Hematopoietic multipotent progenitor cell treated with erythropoietin and hydrocortisone succinate and interleukin-3 and kit ligand, for 6 days (in vitro differentiated cells): Measurements from ENCODE around the gene ZNF467.

Source experiments
- DNase-seq: peaks from one replicate; pipeline ENCODE4 v3.0.0-alpha.2; 2015

Gene ZNF467, protein sequence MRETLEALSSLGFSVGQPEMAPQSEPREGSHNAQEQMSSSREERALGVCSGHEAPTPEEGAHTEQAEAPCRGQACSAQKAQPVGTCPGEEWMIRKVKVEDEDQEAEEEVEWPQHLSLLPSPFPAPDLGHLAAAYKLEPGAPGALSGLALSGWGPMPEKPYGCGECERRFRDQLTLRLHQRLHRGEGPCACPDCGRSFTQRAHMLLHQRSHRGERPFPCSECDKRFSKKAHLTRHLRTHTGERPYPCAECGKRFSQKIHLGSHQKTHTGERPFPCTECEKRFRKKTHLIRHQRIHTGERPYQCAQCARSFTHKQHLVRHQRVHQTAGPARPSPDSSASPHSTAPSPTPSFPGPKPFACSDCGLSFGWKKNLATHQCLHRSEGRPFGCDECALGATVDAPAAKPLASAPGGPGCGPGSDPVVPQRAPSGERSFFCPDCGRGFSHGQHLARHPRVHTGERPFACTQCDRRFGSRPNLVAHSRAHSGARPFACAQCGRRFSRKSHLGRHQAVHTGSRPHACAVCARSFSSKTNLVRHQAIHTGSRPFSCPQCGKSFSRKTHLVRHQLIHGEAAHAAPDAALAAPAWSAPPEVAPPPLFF

DNA sequence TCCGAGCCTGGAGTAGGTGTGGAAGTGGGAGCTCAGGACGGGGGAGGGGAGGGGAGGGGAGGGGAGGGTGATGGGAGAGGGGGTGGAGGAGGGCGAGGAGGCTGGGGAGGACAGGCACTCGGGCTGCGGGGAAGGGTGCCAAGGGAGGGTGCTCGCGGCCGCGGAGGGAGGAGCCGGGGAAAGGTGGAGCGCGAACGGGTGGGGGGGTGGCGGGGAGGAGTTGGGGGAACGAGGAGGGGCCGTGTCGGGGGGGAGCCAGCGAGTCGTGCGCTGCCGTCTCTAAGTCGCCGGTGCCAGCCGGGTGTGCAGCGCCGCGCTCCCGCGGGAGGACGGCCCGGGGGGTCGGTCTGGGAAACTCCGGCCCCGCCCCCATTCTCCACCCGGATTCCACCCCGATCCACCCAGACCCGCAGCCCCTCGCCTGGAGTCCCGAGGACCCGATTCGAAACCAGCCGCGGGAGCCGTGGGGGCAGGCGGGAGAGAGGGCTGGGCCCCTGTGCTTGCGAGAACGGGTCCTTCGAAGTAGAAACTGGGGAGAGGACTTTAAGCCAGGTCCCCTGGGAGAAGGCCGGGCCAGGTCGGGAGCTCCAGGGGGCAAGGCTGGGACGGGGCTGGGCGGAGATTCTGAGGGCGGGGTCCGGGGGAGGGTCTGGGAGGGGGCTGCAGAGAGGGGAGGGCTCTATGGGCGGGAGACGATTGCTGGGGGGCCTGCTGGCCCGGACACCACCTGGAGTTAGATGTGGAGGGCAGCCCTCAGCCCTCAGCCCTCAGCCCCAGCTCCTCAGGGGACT is at the start of gene ZNF467:
ZNF467 (minus strand) TSS at position 143 of the 791 bp plus-strand sequence. CDS start 2,556 bp downstream, outside the sequence.
- DNase-seq, result peak; percentile 27

DNA sequence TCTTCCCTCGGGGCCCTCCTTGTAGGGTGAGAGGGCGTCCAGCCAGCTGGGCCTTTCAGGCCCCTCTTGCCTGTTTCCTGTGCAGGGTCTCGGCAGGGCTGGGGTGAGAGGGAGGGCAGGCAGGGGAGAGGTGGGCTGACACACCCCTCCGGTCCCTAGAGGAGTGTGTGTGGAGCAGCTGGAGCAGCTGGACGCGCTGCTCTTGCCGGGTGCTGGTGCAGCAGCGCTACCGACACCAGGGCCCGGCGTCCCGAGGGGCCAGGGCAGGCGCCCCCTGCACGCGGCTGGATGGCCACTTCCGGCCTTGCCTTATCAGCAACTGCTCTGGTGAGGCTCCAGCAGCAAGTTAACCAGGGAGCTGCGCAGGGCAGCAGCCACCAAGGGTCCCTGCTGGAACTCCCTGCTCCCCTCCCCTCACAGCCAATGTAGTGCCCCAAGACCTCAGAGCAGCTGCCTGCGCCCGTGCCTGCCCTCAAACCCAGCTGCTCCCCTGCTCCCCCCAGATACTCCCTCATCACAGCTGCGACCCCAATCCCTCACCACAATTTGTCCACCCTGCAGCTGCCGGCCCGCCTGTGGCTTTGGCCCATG is 49.1 kb upstream of the ZNF467 start:
- no peak for DNase-seq

DNA sequence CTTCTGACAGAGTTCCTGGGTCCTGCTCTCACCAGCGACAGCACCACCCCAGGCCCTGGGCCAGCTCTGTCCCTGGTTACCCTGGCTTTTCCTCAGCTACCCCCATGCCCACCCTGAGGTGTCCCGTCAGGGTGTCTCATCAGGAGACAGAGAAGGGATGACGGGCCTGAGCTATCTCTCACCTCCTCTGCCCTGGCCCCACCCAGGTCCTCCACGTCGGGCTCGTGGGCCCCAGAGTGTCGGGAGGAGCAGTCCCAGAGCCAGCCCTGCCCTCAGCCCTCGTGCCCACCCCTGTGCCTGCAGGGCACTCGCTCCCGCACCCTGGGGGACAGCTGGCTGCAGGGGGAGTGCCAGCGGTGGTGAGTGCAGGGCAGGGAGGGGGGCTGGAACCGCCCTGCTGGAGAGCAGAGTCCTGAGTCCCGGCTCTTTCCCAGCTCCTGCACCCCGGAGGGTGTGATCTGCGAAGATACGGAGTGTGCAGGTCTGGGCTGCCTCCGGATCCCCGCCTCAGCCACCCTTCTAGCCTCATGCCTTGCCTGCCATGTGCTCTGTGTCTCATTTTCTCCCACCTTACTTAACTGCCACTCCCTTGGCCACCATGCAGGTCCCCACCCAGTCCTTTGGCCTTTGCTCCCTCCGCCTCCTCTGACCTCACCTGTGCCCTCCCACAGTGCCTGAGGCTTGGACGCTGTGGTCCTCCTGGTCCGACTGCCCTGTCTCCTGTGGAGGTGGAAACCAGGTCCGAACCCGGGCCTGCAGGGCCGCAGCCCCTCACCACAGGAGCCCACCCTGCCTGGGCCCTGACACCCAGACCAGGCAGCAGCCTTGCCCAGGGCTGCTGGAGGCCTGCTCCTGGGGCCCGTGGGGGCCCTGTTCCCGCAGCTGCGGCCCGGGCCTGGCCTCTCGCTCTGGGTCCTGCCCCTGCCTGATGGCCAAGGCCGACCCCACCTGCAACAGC is 48.1 kb upstream of the ZNF467 start:
- no peak for DNase-seq

DNA sequence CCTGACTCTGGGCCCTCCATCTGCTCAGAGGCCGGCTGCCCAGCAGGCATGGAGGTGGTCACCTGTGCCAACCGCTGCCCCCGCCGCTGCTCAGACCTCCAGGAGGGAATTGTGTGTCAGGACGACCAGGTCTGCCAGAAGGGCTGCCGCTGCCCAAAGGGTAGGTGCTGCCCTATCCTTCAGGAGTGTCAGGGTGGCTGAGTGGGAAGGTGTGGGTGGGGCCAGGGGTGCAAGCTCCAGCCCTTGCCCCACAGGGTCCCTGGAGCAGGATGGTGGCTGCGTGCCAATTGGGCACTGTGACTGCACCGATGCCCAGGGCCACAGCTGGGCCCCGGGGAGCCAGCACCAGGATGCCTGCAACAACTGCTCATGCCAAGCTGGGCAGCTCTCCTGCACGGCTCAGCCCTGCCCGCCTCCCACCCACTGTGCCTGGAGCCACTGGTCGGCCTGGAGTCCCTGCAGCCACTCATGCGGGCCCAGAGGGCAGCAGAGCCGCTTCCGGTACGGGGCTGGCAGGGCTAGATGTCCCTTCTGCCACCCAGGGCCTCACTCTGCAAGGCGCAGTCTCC is 47.3 kb upstream of the ZNF467 start:
- no peak for DNase-seq

DNA sequence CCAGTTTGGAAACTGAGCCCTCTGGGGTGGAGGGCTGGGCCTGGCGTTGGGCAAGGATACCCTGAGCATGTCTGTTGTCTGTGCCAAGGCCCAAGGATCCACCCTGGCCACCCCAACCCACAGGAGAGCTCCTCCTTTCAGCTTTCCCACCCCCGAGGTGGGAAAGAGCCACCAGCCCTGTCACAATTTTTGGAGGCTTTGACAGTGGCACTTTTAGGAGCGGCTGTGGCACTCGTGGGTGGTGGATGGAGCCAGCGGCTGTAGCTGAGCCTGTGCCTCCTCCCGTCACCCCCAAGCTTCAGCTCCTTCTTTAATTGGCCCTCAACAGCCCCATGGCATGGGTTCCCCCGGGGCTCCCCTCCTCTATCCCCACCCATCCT is 46.6 kb upstream of the ZNF467 start:
- DNase-seq, result no peak

DNA sequence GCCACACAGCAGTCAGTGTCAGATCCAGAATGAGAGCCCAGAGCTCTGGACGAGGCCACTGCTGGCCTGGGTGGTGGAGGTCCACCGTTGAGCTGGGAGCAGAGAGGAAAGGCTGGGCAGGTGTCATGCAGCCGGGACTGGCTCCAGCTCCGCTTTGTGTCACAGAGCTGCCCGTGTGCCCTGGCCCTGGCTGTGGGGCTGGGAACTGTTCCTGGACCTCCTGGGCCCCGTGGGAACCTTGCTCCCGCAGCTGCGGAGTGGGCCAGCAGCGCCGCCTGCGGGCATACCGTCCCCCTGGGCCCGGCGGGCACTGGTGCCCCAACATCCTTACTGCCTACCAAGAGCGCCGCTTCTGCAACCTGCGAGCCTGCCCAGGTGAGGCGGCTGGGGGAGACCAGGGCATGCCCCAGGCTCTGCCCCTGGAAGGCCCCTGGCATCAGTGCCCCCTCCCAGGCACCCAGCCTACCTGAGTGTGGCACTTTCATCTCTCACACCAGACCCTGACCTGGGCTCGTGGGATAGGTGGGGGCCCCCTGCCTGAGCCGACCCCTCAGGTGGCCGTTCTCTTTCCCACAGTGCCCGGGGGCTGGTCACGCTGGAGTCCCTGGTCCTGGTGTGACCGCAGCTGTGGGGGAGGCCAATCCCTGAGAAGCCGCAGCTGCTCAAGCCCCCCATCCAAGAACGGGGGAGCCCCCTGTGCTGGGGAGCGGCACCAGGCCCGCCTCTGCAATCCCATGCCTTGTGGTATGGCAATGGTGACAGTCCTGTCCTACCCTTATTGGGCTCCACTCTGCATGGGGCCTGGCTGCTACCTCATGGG is 46.0 kb upstream of the ZNF467 start:
- no peak for DNase-seq

DNA sequence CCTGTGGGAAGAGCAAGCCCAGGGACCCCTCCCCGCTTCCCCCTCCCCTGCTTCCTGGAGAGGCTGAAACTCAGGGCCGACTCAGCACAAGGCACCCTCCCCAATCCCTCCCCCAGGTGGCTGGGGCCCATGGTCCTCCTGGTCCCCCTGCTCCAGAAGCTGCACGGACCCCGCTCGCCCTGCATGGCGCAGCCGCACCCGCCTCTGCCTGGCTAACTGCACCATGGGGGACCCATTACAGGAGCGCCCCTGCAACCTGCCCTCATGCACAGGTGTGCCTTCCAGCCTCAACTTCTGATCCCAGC is 45.1 kb upstream of the ZNF467 start:
- no peak for DNase-seq

DNA sequence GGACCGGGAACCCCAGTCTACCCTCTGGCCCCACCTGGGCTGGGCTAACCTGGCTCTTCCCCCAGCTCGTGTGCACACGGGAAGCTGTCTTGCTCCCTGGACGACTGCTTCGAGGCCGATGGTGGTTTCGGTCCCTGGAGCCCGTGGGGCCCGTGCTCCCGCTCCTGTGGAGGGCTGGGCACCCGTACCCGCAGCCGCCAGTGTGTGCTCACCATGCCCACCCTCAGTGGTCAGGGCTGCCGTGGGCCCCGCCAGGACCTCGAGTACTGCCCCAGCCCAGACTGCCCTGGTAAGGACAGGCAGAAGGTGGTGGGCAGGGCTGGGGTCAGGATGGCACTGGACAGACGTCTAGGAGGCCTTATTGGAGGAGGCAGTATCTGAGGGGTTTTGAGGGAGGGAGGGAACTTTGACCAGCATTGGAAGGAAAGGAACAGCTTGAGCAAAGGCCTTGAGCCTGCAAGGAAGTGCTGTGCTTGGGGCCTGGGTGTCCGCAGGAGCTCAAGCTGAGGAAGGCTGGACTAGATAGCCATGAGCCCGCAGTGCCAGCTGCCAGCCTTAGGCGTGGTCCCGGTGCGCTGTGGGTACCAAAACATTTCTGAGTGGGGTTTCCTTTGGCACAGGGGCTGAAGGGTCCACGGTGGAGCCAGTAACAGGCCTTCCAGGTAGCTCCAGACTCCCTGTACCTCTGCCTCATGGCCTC is 44.6 kb upstream of the ZNF467 start:
- DNase-seq, result no peak

DNA sequence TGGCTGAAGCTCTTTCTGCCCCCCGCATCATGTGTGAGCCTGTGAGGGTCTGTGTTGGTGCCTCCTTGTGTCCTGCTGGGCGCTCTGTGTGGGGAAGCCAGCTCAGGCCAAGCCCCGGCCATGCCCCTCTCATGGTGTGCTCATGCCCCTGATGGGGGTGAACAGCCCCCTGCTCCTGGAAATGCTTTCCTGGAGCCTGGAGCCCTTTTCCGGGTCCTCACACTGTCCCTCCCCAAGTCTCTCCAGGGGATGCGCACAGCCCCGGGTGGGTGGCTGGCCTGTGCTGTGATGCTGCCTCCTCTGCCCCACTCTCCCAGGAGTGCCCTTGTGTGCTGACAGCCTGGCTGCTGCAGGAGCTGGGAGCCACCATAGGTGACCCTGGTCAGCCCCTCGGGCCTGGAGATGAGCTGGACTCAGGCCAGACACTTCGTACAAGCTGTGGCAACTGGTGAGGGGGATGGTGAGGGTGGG is 43.9 kb upstream of the ZNF467 start:
- DNase-seq, result no peak

DNA sequence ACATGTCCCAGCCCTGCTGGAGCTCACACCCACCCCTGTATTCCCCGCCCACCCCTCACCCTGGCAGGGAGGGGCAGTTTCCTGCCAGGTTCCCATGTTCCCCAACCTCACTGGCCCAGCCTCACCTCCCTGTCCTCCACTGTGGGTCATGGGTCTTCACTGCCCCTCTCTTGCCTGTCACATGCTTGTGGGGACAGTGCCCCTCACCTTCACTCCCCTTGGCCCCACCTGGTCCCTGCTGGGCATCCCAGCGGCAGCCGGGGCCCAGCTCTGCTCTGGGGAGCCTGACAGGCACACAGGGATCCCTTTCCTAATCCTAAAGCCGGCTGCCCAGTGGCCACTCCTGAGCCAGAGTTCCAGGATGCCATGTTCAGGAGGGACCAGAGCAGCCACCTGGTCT is 43.4 kb upstream of the ZNF467 start:
- no peak for DNase-seq

DNA sequence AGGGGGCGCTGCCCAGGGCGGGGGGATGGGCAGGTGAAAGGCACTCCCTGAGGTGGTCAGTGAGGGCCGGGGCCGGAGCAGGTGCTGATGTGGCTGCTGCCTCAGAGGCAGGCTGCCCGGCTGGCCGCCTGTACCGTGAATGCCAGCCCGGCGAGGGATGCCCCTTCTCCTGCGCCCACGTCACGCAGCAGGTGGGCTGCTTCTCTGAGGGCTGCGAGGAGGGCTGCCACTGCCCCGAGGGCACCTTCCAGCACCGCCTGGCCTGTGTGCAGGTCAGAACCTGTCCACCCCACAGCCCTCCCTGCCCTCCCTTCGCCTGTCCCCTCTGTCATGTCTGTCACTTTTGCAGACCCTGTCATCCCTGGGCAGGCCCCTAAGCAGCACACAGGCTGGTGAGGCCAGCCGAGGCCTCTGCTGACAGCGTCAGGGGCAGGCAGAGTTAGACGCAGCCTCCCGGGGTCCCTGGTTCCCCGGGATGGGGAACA is 42.9 kb upstream of the ZNF467 start:
- no peak for DNase-seq

DNA sequence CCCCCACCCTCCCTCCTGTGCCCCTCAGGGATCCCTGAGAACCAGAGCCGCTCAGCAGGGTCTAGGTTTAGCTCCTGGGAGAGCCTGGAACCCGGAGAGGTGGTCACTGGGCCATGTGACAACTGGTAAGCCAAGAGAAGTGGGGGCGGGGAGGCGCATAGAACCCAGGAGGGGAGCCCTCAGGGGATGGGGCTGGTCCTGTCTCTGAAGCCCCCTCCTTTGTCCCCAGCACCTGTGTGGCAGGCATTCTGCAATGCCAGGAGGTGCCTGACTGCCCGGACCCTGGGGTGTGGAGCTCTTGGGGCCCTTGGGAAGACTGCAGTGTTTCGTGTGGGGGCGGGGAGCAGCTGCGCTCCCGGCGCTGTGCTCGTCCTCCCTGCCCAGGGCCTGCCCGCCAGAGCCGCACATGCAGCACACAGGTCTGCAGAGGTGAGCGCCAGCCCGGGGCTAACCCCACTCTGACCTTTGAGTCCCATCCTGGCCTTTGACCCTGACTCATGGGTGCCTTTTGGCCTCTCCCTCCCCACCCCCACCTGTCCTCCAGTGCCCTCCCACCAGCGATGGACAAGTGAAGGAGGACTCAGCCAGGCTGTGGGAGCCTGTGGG is 42.4 kb upstream of the ZNF467 start:
- no peak for DNase-seq

DNA sequence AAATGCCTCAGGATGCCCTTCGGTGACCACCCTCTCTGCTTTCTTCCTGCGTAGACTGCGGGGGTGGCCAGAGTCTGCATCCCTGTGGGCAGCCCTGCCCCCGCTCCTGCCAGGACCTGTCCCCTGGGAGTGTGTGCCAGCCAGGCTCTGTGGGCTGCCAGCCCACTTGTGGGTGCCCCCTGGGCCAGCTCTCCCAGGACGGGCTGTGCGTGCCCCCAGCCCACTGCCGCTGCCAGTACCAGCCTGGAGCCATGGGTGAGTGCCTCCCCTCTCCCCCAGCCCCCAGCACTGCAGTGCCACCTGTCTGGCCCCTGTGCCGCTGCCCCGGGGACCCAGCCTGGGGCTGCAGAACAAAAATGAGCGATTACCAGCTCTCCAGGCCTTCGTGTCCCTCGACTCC is 41.7 kb upstream of the ZNF467 start:
- DNase-seq, result no peak

DNA sequence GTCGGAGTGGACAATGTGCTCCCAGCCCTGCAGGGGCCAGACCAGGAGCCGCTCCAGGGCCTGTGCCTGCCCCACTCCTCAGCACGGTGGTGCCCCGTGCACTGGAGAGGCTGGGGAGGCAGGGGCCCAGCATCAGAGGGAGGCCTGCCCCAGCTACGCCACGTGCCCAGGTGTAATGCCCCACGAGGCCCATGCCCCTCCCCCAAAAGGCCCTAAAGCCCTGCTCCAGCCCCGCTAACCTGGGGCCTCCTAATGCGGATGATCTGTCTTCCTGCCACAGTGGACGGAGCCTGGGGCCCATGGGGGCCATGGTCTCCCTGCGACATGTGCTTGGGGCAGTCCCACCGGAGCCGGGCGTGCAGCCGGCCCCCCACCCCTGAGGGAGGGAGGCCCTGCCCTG is 41.1 kb upstream of the ZNF467 start:
- DNase-seq, result no peak

DNA sequence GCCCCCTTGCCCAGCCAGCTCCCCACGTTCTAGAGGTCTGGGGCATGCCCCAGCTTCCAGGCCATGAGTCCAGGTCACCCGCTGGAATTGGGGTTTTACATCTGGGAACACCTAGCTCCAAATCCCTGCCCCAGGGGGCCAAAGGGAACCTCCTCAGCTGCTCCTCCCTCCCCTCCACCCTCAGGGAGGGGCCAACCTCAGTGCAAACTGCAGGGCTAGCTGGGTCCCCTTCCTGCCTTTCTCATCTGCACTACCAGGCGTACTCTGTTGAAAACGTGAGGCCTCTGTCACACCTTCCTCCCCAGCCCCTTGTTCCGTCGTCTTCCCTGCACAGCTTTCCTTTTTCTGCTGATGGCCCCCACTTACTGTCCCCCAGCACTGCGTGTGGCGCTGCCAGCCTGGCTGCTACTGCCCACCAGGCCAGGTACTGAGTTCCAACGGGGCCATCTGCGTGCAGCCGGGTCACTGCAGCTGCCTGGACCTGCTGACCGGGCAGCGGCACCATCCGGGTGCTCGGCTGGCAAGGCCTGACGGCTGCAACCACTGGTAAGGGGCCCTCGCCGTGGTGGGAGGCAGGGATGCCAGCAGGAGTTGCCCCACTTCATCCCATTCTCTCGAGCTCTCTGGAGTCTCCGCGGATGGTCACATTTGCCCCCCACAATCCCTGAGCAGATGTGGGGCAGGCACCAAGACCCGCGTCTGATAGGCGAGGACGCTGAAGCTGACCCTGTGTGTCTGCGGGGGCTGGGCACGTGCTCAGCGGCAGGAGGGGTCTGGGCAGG is 40.1 kb upstream of the ZNF467 start:
- DNase-seq, result no peak

DNA sequence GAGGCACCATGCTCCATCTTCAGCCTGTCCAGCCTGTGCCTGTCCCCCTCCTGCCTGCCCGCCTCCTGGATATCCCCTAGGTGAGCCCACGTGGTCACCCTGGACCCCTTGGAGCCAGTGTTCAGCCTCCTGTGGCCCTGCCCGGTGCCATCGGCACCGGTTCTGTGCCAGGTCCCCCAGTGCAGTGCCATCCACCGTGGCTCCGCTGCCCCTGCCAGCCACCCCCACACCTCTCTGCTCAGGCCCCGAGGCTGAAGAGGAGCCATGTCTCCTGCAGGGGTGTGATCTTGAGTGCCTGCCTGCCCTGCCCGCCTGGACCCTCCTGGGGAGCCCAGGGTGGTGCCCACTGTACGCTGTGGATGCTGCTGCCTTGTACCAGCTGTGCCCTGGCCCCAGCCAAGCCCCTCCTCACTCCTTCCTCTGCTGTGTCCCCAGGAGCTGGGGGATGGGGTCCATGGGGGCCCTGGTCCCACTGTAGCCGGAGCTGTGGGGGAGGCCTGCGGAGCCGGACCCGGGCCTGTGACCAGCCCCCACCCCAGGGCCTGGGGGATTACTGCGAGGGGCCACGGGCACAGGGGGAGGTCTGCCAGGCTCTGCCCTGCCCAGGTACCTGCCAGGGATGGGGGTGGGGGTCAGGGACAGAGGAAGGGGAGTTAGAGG is 38.6 kb upstream of the ZNF467 start:
- no peak for DNase-seq

DNA sequence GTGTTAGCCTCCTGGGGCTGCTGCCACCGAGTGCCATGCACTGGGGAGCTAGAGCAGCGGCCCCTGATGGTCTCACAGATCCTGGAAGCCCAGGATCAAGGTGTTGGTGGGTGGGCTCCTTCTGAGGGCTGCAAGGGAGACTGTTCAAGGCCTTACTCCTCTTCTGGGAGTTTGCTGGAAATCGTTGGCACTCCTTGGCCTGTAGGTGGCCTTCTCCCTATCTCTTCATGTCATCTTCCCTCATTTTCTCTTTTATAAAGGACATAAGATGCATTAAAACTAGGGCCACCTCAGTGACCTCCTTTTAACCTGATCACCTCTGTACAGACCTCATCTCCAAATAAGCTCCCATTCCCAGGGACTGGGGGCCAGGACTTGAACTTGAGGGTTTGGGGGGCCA is 37.8 kb upstream of the ZNF467 start:
- DNase-seq, result peak; percentile 17

DNA sequence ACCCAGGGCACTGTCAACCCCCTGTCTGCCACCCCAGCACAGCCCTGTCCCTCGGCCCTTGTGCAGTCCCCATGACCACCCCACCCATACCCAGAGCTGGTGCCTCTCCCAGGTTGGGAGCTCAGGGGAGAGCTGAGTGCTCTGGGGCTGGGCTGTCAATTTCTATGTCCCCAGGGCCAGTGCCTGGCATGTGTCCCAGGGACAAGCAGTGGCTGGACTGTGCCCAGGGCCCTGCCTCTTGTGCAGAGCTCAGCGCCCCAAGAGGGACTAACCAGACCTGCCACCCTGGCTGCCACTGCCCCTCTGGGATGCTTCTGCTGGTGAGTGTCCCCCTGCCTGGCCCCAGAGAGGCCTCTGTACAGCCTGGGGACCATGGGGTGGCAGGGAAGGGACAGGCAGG is 35.8 kb upstream of the ZNF467 start:
- no peak for DNase-seq
